HL-60 (cell line): ENCODE data around the gene FOLR3.
A peak's percentile ranks its signal among the peaks of the same experiment; 100 is the strongest.

Source experiments
- DNase-seq, 2 experiments: peaks; one replicate each; pipeline ENCODE4 v3.0.0-alpha.2; 2010 to 2020; ENCODE audit warnings: low read depth in 1 of 2, low spot score in 1 of 2
- H3K27ac ChIP-seq: fragments of 250-450 bp; sonication (Bioruptor Pico); replicated peaks from 2 replicates; pipeline ENCODE4 v1.5.1; 2020; ENCODE audit warnings: mild to moderate bottlenecking, moderate library complexity
- H3K27me3 ChIP-seq: fragments of 250-450 bp; sonication (Bioruptor Pico); 2 replicates; pipeline ENCODE4 v1.5.1; 2021; ENCODE audit warnings: mild to moderate bottlenecking, moderate library complexity; ENCODE audit not compliant: insufficient read depth, poor library complexity, severe bottlenecking
- H3K4me3 ChIP-seq: replicated peaks from 2 replicates; pipeline ENCODE4 v1.5.1; 2011; ENCODE audit warnings: mild to moderate bottlenecking, control low read depth, low read length; ENCODE audit not compliant: insufficient read depth
- CTCF ChIP-seq: IDR thresholded peaks from one replicate; pipeline ENCODE4 v1.5.1; 2011; ENCODE audit warnings: low read length, control low read depth, inconsistent platforms; ENCODE audit not compliant: insufficient read depth
- GABPA ChIP-seq: IDR thresholded peaks from 2 replicates; pipeline ENCODE4 v1.6.1; 2012; ENCODE audit warnings: low read depth
- POLR2AphosphoS5 ChIP-seq: IDR thresholded peaks from 2 replicates; pipeline ENCODE4 v1.6.1; 2012; ENCODE audit warnings: low read depth
- SPI1 ChIP-seq: IDR thresholded peaks from 2 replicates; pipeline ENCODE4 v1.6.1; 2012; ENCODE audit warnings: low read depth, mild to moderate bottlenecking, borderline replicate concordance
- TF ChIP-seq, protein P1 (sequence below): IDR thresholded peaks from 2 replicates; pipeline ENCODE4 v1.6.1; 2012; ENCODE audit warnings: low read depth; ENCODE audit not compliant: insufficient replicate concordance

Gene FOLR3

DNA sequence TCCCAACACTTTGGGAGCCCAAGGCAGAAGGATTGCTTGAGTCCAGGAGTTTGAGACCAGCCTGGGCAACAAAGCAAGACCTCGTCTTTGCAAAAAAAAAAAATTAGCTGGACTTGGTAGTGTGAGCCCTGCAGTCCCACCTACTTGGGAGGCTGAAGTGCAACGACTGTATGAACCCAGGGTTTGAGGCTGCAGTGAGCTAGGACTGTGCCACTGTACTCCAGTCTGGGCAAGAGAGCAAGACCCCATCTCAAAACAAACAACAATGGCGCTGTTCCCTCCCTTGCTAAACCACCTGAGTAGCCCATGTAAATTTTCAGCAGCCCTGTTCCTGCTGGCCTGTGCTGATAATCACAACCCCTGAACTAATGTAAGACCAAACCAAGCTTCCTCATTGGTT, 35.5 kb upstream of the FOLR3 start:
- H3K4me3 ChIP-seq = no peak overlapping the region
- peak overlapping the region; percentile 100 for H3K27ac ChIP-seq
- no peak for DNase-seq
- TF ChIP-seq GABPA (no peak), SPI1 (no peak), CTCF (no peak), POLR2AphosphoS5 (no peak)
- TF ChIP-seq, protein P1, sequence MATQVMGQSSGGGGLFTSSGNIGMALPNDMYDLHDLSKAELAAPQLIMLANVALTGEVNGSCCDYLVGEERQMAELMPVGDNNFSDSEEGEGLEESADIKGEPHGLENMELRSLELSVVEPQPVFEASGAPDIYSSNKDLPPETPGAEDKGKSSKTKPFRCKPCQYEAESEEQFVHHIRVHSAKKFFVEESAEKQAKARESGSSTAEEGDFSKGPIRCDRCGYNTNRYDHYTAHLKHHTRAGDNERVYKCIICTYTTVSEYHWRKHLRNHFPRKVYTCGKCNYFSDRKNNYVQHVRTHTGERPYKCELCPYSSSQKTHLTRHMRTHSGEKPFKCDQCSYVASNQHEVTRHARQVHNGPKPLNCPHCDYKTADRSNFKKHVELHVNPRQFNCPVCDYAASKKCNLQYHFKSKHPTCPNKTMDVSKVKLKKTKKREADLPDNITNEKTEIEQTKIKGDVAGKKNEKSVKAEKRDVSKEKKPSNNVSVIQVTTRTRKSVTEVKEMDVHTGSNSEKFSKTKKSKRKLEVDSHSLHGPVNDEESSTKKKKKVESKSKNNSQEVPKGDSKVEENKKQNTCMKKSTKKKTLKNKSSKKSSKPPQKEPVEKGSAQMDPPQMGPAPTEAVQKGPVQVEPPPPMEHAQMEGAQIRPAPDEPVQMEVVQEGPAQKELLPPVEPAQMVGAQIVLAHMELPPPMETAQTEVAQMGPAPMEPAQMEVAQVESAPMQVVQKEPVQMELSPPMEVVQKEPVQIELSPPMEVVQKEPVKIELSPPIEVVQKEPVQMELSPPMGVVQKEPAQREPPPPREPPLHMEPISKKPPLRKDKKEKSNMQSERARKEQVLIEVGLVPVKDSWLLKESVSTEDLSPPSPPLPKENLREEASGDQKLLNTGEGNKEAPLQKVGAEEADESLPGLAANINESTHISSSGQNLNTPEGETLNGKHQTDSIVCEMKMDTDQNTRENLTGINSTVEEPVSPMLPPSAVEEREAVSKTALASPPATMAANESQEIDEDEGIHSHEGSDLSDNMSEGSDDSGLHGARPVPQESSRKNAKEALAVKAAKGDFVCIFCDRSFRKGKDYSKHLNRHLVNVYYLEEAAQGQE = no peak
- no peaks in the 10 kb centered on the region for H3K27me3 ChIP-seq

GRCh38 chr11:72100462-72100861, 35.1 kb upstream of the FOLR3 start:
- no peak overlapping the region for H3K4me3 ChIP-seq
- DNase-seq = peak; percentile 93 to 94
- TF ChIP-seq, protein P1 = no peak
- TF ChIP-seq CTCF = no peak
- peak; percentile 80; the same call in 1 of the 2 replicates for TF ChIP-seq SPI1
- TF ChIP-seq POLR2AphosphoS5 = peak; percentile 91
- no peaks in the 10 kb centered on the region for H3K27me3 ChIP-seq
- H3K27ac ChIP-seq = peak overlapping the region; percentile 100

DNA sequence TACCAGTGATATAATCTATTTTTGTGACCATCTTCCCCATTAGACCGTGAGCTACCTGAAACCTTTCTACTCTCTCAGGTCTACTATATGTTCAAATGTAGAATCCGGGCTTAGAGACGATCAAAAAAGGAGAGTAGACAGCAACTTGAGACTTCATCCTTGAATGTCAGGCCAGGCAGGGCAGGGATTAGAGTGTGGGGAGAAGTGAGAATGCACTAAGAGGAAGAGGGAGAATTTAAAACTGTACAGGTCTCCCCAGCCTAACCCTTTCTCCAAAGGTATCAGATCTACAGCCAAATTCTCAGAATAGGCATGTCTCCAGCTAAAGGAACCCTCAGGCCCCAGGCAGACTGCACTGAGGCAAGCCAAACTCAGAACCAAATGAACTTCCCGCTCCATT, 33.4 kb upstream of the FOLR3 start:
- TF ChIP-seq GABPA = no peak
- peak; percentile 20; the same call in 1 of the 2 replicates for TF ChIP-seq SPI1
- no peak for DNase-seq
- Histone ChIP-seq H3K27ac (peak overlapping the region; percentile 100), H3K4me3 (peak overlapping the region; percentile 64), H3K27me3 (no peaks in the 10 kb centered on the region)

DNA sequence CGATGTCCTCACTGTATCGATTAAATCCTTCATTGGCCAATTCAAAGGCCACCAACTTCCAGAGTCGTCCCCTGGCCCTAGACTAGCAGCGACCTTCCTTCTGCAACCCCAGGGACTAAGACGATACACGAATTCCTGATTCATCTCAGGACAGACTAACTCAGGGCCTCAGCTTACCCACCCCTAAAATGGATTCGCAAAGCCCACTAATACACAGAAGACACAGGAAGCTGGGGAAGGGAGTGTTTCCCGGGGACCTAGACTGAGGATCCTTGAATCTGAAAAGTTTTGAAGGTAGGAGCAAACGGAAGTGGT, 32.9 kb upstream of the FOLR3 start:
- Histone ChIP-seq H3K27ac (peak overlapping the region; percentile 100), H3K4me3 (peak overlapping the region; percentile 64), H3K27me3 (no peaks in the 10 kb centered on the region)
- no peak for DNase-seq
- TF ChIP-seq, protein P1 = no peak
- no peak for TF ChIP-seq SPI1
- no peak for TF ChIP-seq CTCF
- no peak for TF ChIP-seq POLR2AphosphoS5
- no peak; the same call in 1 of the 2 replicates for TF ChIP-seq GABPA
